Measurements from ENCODE around the gene DNAJC11.
"Not testable (repeated sequence)": the region's sequence is repeated elsewhere in the genome, so short reads cannot be mapped to it uniquely, and the experiment has no call there.

DNAJC11 gene

GRCh38 chr1:6653436-6654290, 48.0 kb downstream of the DNAJC11 start:
- DNase-seq = peak in 5 of 58 donors; percentile 5 to 42 (median 35)

- DNase-seq = no peak
Observed at GRCh38 chr1:6652986-6653385, 48.6 kb downstream of the DNAJC11 start.

- DNase-seq = peak in 3 of 58 donors; percentile 1 to 32 (median 15)
Observed at GRCh38 chr1:6651909-6652308, 49.7 kb downstream of the DNAJC11 start.

GRCh38 chr1:6648556-6648955, 53.1 kb downstream of the DNAJC11 start:
- DNase-seq = no peak

- peak in 11 of 58 donors; percentile 0 to 38 (median 14) for DNase-seq
Observed at GRCh38 chr1:6646499-6647148, 55.0 kb downstream of the DNAJC11 start.

GRCh38 chr1:6645018-6645417, 56.6 kb downstream of the DNAJC11 start:
- no peak for DNase-seq

- not testable (repeated sequence) for DNase-seq
Observed at GRCh38 chr1:6640867-6641266, 60.7 kb downstream of the DNAJC11 start.

- DNase-seq = peak in 54 of 58 donors; percentile 10 to 86 (median 68)
Observed at GRCh38 chr1:6638226-6638625, 63.4 kb downstream of the DNAJC11 start.

- DNase-seq = no peak
Observed at GRCh38 chr1:6637770-6638169, 63.8 kb downstream of the DNAJC11 start.

GRCh38 chr1:6636778-6637177, 64.8 kb downstream of the DNAJC11 start:
- DNase-seq = not testable (repeated sequence)

GRCh38 chr1:6635910-6636760, 65.5 kb downstream of the DNAJC11 start:
- no peak for DNase-seq

GRCh38 chr1:6635161-6635909, 66.3 kb downstream of the DNAJC11 start:
- DNase-seq = no peak

GRCh38 chr1:6634371-6635052, 67.1 kb downstream of the DNAJC11 start:
- DNase-seq = peak in 14 of 58 donors; percentile 2 to 37 (median 16)

GRCh38 chr1:6632588-6633514, 68.8 kb downstream of the DNAJC11 start:
- DNase-seq = no peak

GRCh38 chr1:6631058-6631457, 70.6 kb downstream of the DNAJC11 start:
- no peak for DNase-seq

- DNase-seq = no peak
Observed at GRCh38 chr1:6630027-6630426, 71.6 kb downstream of the DNAJC11 start.

- no peak for DNase-seq
Observed at GRCh38 chr1:6628971-6629479, 72.6 kb downstream of the DNAJC11 start.

GRCh38 chr1:6627841-6628545, 73.6 kb downstream of the DNAJC11 start:
- DNase-seq = no peak

All from anterior cingulate cortex (tissue), 58 donors.